Measurements from ENCODE around the gene TFEB.

- no peak for TF ChIP-seq POLR2A (IDR thresholded peaks at IDR 0.05)
- no peak for TF ChIP-seq CTCF (IDR thresholded peaks at IDR 0.05)
These were observed 42.3 kb upstream of the TFEB start for GRCh38 chr6:41777551-41778285.
